Measurements from ENCODE around the gene HSP90AB1. TPM values are rescaled to one million over a fixed set of nuclear protein-coding genes. Genes with fewer than 3 reads are reported as not detected.

HSP90AB1 gene
- total RNA-seq, 1 experiment from 2014 or later = 1,986 TPM

- no peak within 1 kb of the TSS for H3K4ac ChIP-seq (ENCODE audit: low read depth, low read length)
- no peak within 1 kb of the TSS for H3K23ac ChIP-seq (ENCODE audit: insufficient read length, low read depth, low read length)
- peaks cover 20% of the 10 kb centered on the region for H3K27me3 Mint-ChIP-seq (ENCODE audit: low read depth)
- peak within 1 kb of the TSS; percentile 68 to 88 for H3K4me3 Mint-ChIP-seq
- no peak within 1 kb of the TSS for H3K9ac ChIP-seq (ENCODE audit: extremely low read depth, insufficient read length, low read length)
- no peak within 1 kb of the TSS for H2BK15ac ChIP-seq (ENCODE audit: low read depth, low read length)
- no peak within 1 kb of the TSS for H4K5ac ChIP-seq (ENCODE audit: insufficient read length, low read depth, low read length)
- no peak within 1 kb of the TSS for H4K8ac ChIP-seq (replicated peaks; ENCODE audit: insufficient read length, low read depth, low read length)
- H3K4me1 ChIP-seq (ENCODE audit: insufficient read depth, low read length) = peaks cover 12% of the 10 kb centered on the region; the same call in 1 of the 2 replicates
- H3K27me3 ChIP-seq (ENCODE audit: insufficient read depth, low read length) = peaks cover 7% of the 10 kb centered on the region; the same call in 1 of the 2 replicates
- H4K20me1 ChIP-seq (ENCODE audit: control insufficient read depth, insufficient read depth, insufficient read length) = no peaks in the 10 kb centered on the region
- no peak within 1 kb of the TSS for H3K18ac ChIP-seq (ENCODE audit: insufficient read length, low read depth, low read length)
- no peak within 1 kb of the TSS for H3T11ph ChIP-seq (ENCODE audit: low read length)
- no peak within 1 kb of the TSS for H3K56ac ChIP-seq (ENCODE audit: insufficient read length, low read depth, low read length)
- H4K91ac ChIP-seq (ENCODE audit: insufficient read length, low read depth, low read length) = no peak within 1 kb of the TSS
- H2AK5ac ChIP-seq (ENCODE audit: insufficient read length, low read length) = no peak within 1 kb of the TSS
- no peak within 1 kb of the TSS for H3K27ac Mint-ChIP-seq
- H3K14ac ChIP-seq (ENCODE audit: insufficient read depth, low read length) = no peak within 1 kb of the TSS
- no peaks in the 10 kb centered on the region for H3K9me3 ChIP-seq (ENCODE audit: control insufficient read depth, low read depth, low read length)
- no peak within 1 kb of the TSS for H3K27ac ChIP-seq (ENCODE audit: insufficient read length, low read depth, low read length)
- H3K79me2 ChIP-seq (ENCODE audit: insufficient read depth, low read length) = no peaks in the 10 kb centered on the region
- no peak within 1 kb of the TSS for H2AFZ ChIP-seq (ENCODE audit: low read length)
- H2BK5ac ChIP-seq (ENCODE audit: insufficient read length, low read length) = no peak within 1 kb of the TSS
- H3K79me1 ChIP-seq (ENCODE audit: insufficient read depth, low read depth, low read length, poor library complexity, severe bottlenecking) = no peaks in the 10 kb centered on the region
- WGBS (ENCODE audit: extremely low coverage, insufficient read length, low lambda C conversion rate) = no CpG with 5 or more reads among the region's 29 CpGs
- H2BK12ac ChIP-seq (ENCODE audit: insufficient read length, low read depth, low read length) = no peak within 1 kb of the TSS
- no peak within 1 kb of the TSS for H2BK120ac ChIP-seq (ENCODE audit: low read depth, low read length, poor library complexity, severe bottlenecking)
- H2BK20ac ChIP-seq (ENCODE audit: low read depth, low read length, poor library complexity, severe bottlenecking) = no peak within 1 kb of the TSS
- H3K36me3 Mint-ChIP-seq (ENCODE audit: insufficient read depth in 1 of 3, low read depth in 3 of 3) = no peaks in the 10 kb centered on the region; a peak in 1 of 7 replicates
- H3K4me1 Mint-ChIP-seq = peaks cover 26 to 45% of the 10 kb centered on the region in 2 experiments
- DNase-seq = no peak
- peaks cover 8% of the 10 kb centered on the region for H3K23me2 ChIP-seq (ENCODE audit: insufficient read length, low read depth, low read length, poor library complexity, severe bottlenecking)
- no peak for TF ChIP-seq CTCF (conservative IDR thresholded peaks at IDR 0.05)
- peak within 1 kb of the TSS; percentile 55 for H3K4me2 ChIP-seq (ENCODE audit: insufficient read depth, insufficient read length, low read length)
- no peaks in the 10 kb centered on the region; a peak in 1 of 5 replicates for H3K9me3 Mint-ChIP-seq
Observed at GRCh38 chr6:44269921-44270525, 23.1 kb downstream of the HSP90AB1 start, which contains the start of gene TMEM151B. TSS of gene TMEM151B (plus strand) at chr6:44270450. CDS start at chr6:44270743, 293 bp downstream.
